Gastroesophageal sphincter (tissue), 4 donors: ENCODE measurements around the gene LTBP1. TPM values are rescaled to one million over a fixed set of nuclear protein-coding genes. Genes with fewer than 3 reads are reported as not detected.

Source experiments
- ATAC-seq: fragments of 150-250 bp; one replicate; pipeline ENCODE4 v1.9.1; 2016; ENCODE audit warnings: mild to moderate bottlenecking, moderate library complexity
- H3K27ac ChIP-seq, 4 donors: fragments of 200-600 bp; sonication (generic) in 3 of 4; 1 replicate in 3 of 4; 2 replicates in 1 of 4; pipeline ENCODE4 v1.5.1; 2016 to 2019
- H3K27me3 ChIP-seq: fragments of 200-600 bp; sonication (generic); one replicate; pipeline ENCODE4 v1.5.1; 2019
- H3K36me3 ChIP-seq, 2 donors: fragments of 200-600 bp; sonication (generic); one replicate each; pipeline ENCODE4 v1.5.1; 2019; ENCODE audit warnings: control low read depth in 1 of 2
- H3K4me1 ChIP-seq, 3 donors: fragments of 200-600 bp; sonication (generic); 1 replicate in 2 of 3; 2 replicates in 1 of 3; pipeline ENCODE4 v1.5.1; 2016 to 2019; ENCODE audit warnings: control low read depth in 2 of 3
- H3K4me3 ChIP-seq, 2 donors: fragments of 200-600 bp; sonication (generic); one replicate each; pipeline ENCODE4 v1.5.1; 2019; ENCODE audit warnings: mild to moderate bottlenecking in 1 of 2, moderate library complexity in 1 of 2
- H3K9me3 ChIP-seq, 3 donors: fragments of 200-600 bp; sonication (generic); one replicate each; pipeline ENCODE4 v1.5.1; 2017 to 2019; ENCODE audit warnings: control low read depth in 2 of 3
- EP300 ChIP-seq: sonication (generic); formaldehyde crosslinking; IDR thresholded peaks from one replicate; pipeline ENCODE4 v1.6.1; 2017; ENCODE audit warnings: antibody characterized with exemption, mild to moderate bottlenecking
- POLR2A ChIP-seq, 2 donors: fragments of 450-650 bp; IDR thresholded peaks; one replicate each; pipeline ENCODE4 v1.6.1; 2017; ENCODE audit warnings: antibody characterized with exemption in 2 of 2, mild to moderate bottlenecking in 2 of 2, moderate library complexity in 1 of 2
- POLR2AphosphoS5 ChIP-seq: sonication (generic); formaldehyde crosslinking; IDR thresholded peaks from one replicate; pipeline ENCODE4 v1.6.1; 2017; ENCODE audit warnings: antibody characterized with exemption
- WGBS, 2 donors: methylation state at CpG; one replicate each; pipeline ENCODE4 v1.1.5; 2018; ENCODE audit warnings: low coverage in 1 of 2; 5-methylcytosine and 5-hydroxymethylcytosine counted together
- total RNA-seq, 4 donors: library from RNA; depleted of rRNA; stranded (reverse); fragments of >200 nt; gene quantifications; one replicate each; pipeline ENCODE4 v1.1.0, GENCODE V29; 2016
- TF ChIP-seq, protein P1 (sequence below), 4 experiments: fragments of 200-600 bp in 2 of 4; fragments of 450-650 bp in 2 of 4; sonication (generic) in 1 of 4; IDR thresholded peaks; one replicate each; pipeline ENCODE4 v1.5.1; 2017 to 2019; ENCODE audit warnings: antibody characterized with exemption in 4 of 4, mild to moderate bottlenecking in 2 of 4, moderate library complexity in 2 of 4

LTBP1 gene
- total RNA-seq, 4 donors from 2014 or later: 238 to 493 (median 378) TPM

DNA sequence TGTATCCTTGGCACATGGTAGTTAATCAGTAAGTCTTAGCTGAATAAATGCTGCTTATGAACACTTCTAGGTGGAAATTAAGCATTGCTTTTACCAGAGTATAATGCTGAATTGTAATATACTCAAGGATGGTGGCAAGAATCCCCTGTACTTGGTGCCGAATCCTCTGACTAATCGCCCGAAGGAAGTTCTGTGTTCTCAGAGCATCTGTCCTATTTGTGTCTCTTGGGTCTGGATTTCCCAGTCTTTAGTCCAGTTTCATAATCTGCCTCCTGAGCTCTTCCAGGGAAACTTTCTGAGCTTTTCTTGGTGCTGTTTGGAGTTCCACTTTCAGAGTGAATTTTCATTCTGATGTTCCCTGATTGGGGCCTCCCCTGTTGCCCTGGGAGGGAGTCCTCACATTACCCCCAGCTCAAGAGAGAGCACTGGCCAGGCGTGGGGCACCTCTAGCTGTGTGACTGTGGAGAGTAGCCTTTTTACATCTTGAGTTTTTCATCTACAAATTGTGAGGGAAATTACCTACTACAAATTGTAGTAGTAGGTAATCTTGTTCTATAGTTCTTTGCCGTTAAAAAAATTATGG lies 144.9 kb downstream of the LTBP1 start:
- peak; percentile 74 for ATAC-seq
- Histone ChIP-seq H3K36me3 (no peaks in the 10 kb centered on the region), H3K4me3 (no peak overlapping the region), H3K27me3 (no peaks in the 10 kb centered on the region), H3K27ac (peak overlapping the region in 3 of 4 donors; percentile 15 to 59 (median 38)), H3K9me3 (peaks cover 0 to 10% (median 0%) of the 10 kb centered on the region in 3 donors), H3K4me1 (peaks cover 0 to 35% (median 0%) of the 10 kb centered on the region in 3 donors)
- no peak for TF ChIP-seq POLR2AphosphoS5
- TF ChIP-seq, protein P1, sequence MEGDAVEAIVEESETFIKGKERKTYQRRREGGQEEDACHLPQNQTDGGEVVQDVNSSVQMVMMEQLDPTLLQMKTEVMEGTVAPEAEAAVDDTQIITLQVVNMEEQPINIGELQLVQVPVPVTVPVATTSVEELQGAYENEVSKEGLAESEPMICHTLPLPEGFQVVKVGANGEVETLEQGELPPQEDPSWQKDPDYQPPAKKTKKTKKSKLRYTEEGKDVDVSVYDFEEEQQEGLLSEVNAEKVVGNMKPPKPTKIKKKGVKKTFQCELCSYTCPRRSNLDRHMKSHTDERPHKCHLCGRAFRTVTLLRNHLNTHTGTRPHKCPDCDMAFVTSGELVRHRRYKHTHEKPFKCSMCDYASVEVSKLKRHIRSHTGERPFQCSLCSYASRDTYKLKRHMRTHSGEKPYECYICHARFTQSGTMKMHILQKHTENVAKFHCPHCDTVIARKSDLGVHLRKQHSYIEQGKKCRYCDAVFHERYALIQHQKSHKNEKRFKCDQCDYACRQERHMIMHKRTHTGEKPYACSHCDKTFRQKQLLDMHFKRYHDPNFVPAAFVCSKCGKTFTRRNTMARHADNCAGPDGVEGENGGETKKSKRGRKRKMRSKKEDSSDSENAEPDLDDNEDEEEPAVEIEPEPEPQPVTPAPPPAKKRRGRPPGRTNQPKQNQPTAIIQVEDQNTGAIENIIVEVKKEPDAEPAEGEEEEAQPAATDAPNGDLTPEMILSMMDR (IDR thresholded peaks at IDR 0.05): no peak
- TF ChIP-seq EP300: no peak
- 41 to 61% methylated on average over 3 to 5 of the region's 5 CpGs for WGBS, 2 donors

DNA sequence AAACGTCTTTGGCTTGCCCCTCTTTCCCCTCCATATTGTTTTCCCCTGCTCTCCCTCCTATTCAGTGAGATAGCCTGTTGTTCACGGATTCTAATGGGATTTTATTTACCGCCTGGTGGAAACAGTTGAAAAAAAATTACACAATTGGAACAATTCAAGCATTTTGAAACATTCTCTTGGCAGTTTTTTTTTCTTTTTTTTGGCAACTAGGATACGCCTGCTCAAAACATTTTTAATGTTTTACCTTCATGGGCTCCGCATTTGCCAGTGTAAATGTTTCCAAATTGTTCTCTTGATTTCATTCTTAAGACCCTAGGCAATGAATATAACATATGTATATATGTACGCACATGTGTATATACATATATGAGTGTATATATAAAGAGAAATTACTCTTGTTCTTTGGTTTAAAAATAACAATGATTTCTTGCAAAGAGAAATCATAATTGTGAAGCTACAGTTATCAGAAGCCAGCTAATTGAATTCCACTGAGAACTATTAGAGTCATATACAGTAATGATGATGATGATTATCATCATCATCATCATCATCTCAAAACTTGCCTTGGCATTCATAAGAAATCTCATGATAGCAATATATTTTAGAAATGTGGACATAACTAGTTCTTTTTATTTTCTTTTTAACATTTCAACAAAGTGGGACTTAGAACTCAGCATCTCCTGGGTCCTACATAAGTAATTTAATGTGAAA lies 146.7 kb downstream of the LTBP1 start:
- no peaks in the 10 kb centered on the region for H3K36me3 ChIP-seq
- no peaks in the 10 kb centered on the region for H3K27me3 ChIP-seq
- H3K9me3 ChIP-seq: peaks cover 0 to 10% (median 0%) of the 10 kb centered on the region in 3 donors
- TF ChIP-seq, protein P1 (IDR thresholded peaks at IDR 0.05): peak in 1 of 4 experiments; percentile 8
- no peak for TF ChIP-seq POLR2A (IDR thresholded peaks at IDR 0.05)
- ATAC-seq: no peak
- H3K4me1 ChIP-seq: peaks cover 0 to 25% (median 0%) of the 10 kb centered on the region in 3 donors
- no peak overlapping the region for H3K4me3 ChIP-seq
- no peak overlapping the region for H3K27ac ChIP-seq
- WGBS, 2 donors: 71 to 77% methylated on average over 6 of the region's 6 CpGs

DNA sequence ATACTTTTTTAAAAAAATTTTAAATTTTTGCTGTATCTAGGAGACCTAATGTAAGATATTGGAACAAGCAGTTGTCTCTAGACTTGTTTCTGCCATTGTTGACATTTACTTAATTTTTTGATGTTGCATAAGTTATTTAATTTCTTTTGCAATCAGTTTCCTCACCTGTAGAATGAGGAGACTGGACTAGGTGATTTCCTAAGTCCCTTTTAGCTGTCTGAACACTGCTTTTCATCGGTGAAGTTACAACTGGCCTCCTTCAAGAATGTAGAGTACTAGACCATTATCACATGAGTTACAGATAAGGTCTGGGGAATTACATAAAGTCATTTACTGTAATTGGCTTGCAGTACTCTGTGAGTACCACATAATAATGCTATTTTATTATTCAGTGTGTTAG lies 147.6 kb downstream of the LTBP1 start:
- Histone ChIP-seq H3K36me3 (no peaks in the 10 kb centered on the region), H3K4me3 (no peak overlapping the region), H3K4me1 (peaks cover 0 to 25% (median 0%) of the 10 kb centered on the region in 3 donors), H3K9me3 (peaks cover 0 to 10% (median 0%) of the 10 kb centered on the region in 3 donors), H3K27me3 (no peaks in the 10 kb centered on the region), H3K27ac (no peak overlapping the region)
- 36 to 60% methylated on average over 1 of the region's 1 CpG for WGBS, 2 donors
- no peak for ATAC-seq
- TF ChIP-seq EP300: no peak
- TF ChIP-seq POLR2A (IDR thresholded peaks at IDR 0.05): no peak
- no peak for TF ChIP-seq POLR2AphosphoS5
- TF ChIP-seq, protein P1 (IDR thresholded peaks at IDR 0.05): no peak

DNA sequence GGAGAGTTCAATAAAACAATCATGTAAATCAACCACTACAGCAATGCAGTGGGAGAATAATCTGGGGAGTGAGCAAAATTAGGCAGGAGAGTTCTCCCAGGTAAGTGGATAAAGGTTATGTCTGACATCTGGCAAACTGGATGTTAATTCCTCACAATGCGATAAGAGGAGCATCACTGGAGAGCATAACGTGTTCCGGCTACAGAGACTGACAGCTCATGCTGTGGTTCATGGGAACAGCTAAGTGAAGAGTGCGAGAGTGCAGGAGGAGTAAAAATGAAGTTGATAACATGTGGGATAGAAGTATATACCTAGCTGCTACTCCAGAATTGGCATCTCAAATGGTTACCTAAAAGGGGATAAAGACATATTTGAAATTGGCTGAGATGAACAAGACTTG lies 153.2 kb downstream of the LTBP1 start:
- H3K36me3 ChIP-seq: no peaks in the 10 kb centered on the region
- H3K4me3 ChIP-seq: no peak overlapping the region
- no peak overlapping the region for H3K27ac ChIP-seq
- no peak for ATAC-seq
- peaks cover 10 to 43% (median 14%) of the 10 kb centered on the region in 3 donors for H3K4me1 ChIP-seq
- peaks cover 0 to 10% (median 0%) of the 10 kb centered on the region in 3 donors for H3K9me3 ChIP-seq
- TF ChIP-seq, protein P1 (IDR thresholded peaks at IDR 0.05): no peak
- TF ChIP-seq POLR2A (IDR thresholded peaks at IDR 0.05): no peak
- TF ChIP-seq POLR2AphosphoS5: no peak
- TF ChIP-seq EP300: no peak
- WGBS, 2 donors: 80 to 100% methylated on average over 2 to 4 of the region's 4 CpGs
- no peaks in the 10 kb centered on the region for H3K27me3 ChIP-seq

DNA sequence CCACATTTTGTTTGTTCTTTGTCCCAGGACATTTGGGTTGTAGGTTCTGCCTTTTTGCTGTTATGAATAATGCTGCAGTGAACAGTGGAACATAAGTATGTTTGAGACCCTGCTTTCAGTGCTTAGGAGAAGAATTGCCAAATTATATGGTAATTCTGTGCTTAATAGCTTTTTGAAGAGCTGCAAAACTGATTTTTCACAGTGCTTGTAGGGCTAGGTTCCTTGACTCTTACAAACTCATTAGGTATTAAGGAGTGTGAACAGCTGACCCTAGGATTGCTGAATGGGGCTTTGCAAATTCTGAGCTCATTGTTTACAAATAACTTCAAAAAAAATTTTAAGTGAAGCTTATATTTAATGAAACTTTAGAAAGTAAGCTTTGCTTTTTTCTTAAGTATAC lies 154.2 kb downstream of the LTBP1 start:
- peaks cover 0 to under 1% (median 0%) of the 10 kb centered on the region in 3 donors for H3K9me3 ChIP-seq
- TF ChIP-seq POLR2A (IDR thresholded peaks at IDR 0.05) (no peak), EP300 (no peak), POLR2AphosphoS5 (no peak)
- TF ChIP-seq, protein P1 (IDR thresholded peaks at IDR 0.05): no peak
- no peak overlapping the region for H3K27ac ChIP-seq
- H3K36me3 ChIP-seq: no peaks in the 10 kb centered on the region
- H3K4me1 ChIP-seq: peaks cover 10 to 46% (median 14%) of the 10 kb centered on the region in 3 donors
- H3K27me3 ChIP-seq: no peaks in the 10 kb centered on the region
- no peak for ATAC-seq
- H3K4me3 ChIP-seq: no peak overlapping the region
